H1 (cell line): ENCODE results near the gene LRG1. TPM values are rescaled to one million over a fixed set of nuclear protein-coding genes. Genes with fewer than 3 reads are reported as not detected.

Experiments used
- CTCF ChIA-PET: fragments of 300-600 bp; sonication (Branson Sonifier 250); formaldehyde crosslinking; loops from one replicate; lab custom pipeline; 2021; ENCODE audit not compliant: partially characterized antibody; lab: Charles Lee
- POLR2A ChIA-PET: fragments of 300-600 bp; sonication (Branson Sonifier 250); formaldehyde crosslinking; loops from one replicate; lab custom pipeline; 2021; ENCODE audit warnings: inconsistent platforms; ENCODE audit not compliant: partially characterized antibody; lab: Charles Lee
- DNase-seq, 2 experiments: peaks; one replicate each; pipeline versions ENCODE4 v3.0.0 to v3.0.0-alpha.2; 2010 to 2022; ENCODE audit warnings: low spot score in 2 of 2, low read depth in 1 of 2, mixed read lengths in 1 of 2
- FAIRE-seq: peaks from 2 replicates; lab custom pipeline; 2011; peaks lifted over from hg19 to GRCh38; lab: Jason Lieb, UNC
- H2AFZ ChIP-seq: 2 replicates; pipeline ENCODE4 v1.8.1; 2012; ENCODE audit warnings: low read length, inconsistent platforms
- H2AK5ac ChIP-seq: 2 replicates; pipeline ENCODE4 v1.6.1; 2013; ENCODE audit warnings: low read depth, low read length
- H2BK120ac ChIP-seq: replicated peaks from 2 replicates; pipeline ENCODE3; 2013; ENCODE audit warnings: low read depth, low read length, inconsistent platforms
- H2BK12ac ChIP-seq: 2 replicates; pipeline ENCODE4 v1.6.1; 2013; ENCODE audit warnings: low read depth, low read length
- H2BK15ac ChIP-seq: 2 replicates; pipeline ENCODE4 v1.6.1; 2013; ENCODE audit warnings: low read length
- H2BK20ac ChIP-seq: 2 replicates; pipeline ENCODE4 v1.6.1; 2013; ENCODE audit warnings: low read length
- H2BK5ac ChIP-seq: 2 replicates; pipeline ENCODE4 v1.6.1; 2013; ENCODE audit warnings: low read depth, low read length
- H3K14ac ChIP-seq: 2 replicates; pipeline ENCODE4 v1.6.1; 2013; ENCODE audit warnings: inconsistent platforms; ENCODE audit not compliant: insufficient read length
- H3K18ac ChIP-seq: 2 replicates; pipeline ENCODE4 v1.6.1; 2013; ENCODE audit warnings: low read length; ENCODE audit errors: extremely low read depth
- H3K23ac ChIP-seq: 2 replicates; pipeline ENCODE4 v1.6.1; 2013; ENCODE audit warnings: inconsistent platforms; ENCODE audit not compliant: insufficient read length
- H3K23me2 ChIP-seq: 2 replicates; pipeline ENCODE4 v1.6.1; 2013; ENCODE audit warnings: low read depth, low read length
- H3K27ac ChIP-seq: 2 replicates; pipeline ENCODE4 v1.6.1; 2011; ENCODE audit warnings: low read depth, low read length, inconsistent platforms
- H3K27me3 ChIP-seq, 4 experiments: replicated peaks in 1 of 4; 1 replicate in 1 of 4; 2 replicates in 3 of 4; pipeline versions ENCODE4 v1.6.1 to v1.8.1; 2011 to 2013; ENCODE audit warnings: low read length in 3 of 4, mild to moderate bottlenecking in 3 of 4, inconsistent platforms in 2 of 4, mixed read lengths in 2 of 4, moderate library complexity in 1 of 4; ENCODE audit not compliant: control insufficient read depth in 3 of 4, insufficient read depth in 3 of 4; ENCODE audit errors: extremely low read depth in 1 of 4
- H3K36me3 ChIP-seq, 4 experiments: 2 replicates each; pipeline versions ENCODE4 v1.6.1 to v1.8.1; 2011 to 2013; ENCODE audit warnings: mild to moderate bottlenecking in 4 of 4, low read length in 3 of 4, moderate library complexity in 2 of 4, control low read depth in 1 of 4, inconsistent platforms in 1 of 4; ENCODE audit not compliant: insufficient read depth in 4 of 4, control insufficient read depth in 2 of 4
- H3K4ac ChIP-seq: replicated peaks from 2 replicates; pipeline ENCODE3; 2013; ENCODE audit warnings: low read length, low read depth, mixed read lengths, inconsistent platforms; ENCODE audit not compliant: insufficient read length
- H3K4me1 ChIP-seq, 4 experiments: replicated peaks in 1 of 4; 1 replicate in 1 of 4; 2 replicates in 3 of 4; pipeline versions ENCODE4 v1.6.1 to v1.8.1; 2011 to 2013; ENCODE audit warnings: low read length in 3 of 4, inconsistent platforms in 2 of 4, mixed read lengths in 1 of 4; ENCODE audit not compliant: insufficient read depth in 4 of 4, control insufficient read depth in 3 of 4
- H3K4me2 ChIP-seq, 2 experiments: 2 replicates each; pipeline versions ENCODE4 v1.6.1 to v1.8.1; 2011 to 2013; ENCODE audit warnings: low read depth in 2 of 2, low read length in 2 of 2, control low read depth in 1 of 2, inconsistent platforms in 1 of 2, mild to moderate bottlenecking in 1 of 2; ENCODE audit not compliant: insufficient read depth in 1 of 2
- H3K4me3 ChIP-seq, 4 experiments: fragments of 200-600, 300-600 bp in 1 of 4; sonication (generic), shearing (Covaris generic), sonication (Bioruptor Twin) in 1 of 4; 2 replicates each; pipeline versions ENCODE4 v1.5.1 to v1.8.1; 2011 to 2016; ENCODE audit warnings: low read length in 4 of 4, low read depth in 3 of 4, control low read depth in 2 of 4, inconsistent platforms in 2 of 4, mild to moderate bottlenecking in 2 of 4, mixed read lengths in 1 of 4, moderate library complexity in 1 of 4; ENCODE audit not compliant: insufficient read depth in 2 of 4; ENCODE audit errors: extremely low read depth in 1 of 4
- H3K56ac ChIP-seq: replicated peaks from 2 replicates; pipeline ENCODE3; 2013; ENCODE audit warnings: low read depth, mild to moderate bottlenecking, mixed read lengths, low read length, inconsistent platforms; ENCODE audit not compliant: insufficient read length
- H3K79me1 ChIP-seq: 2 replicates; pipeline ENCODE4 v1.6.1; 2013; ENCODE audit warnings: low read depth, low read length, control low read depth
- H3K79me2 ChIP-seq, 2 experiments: 2 replicates each; pipeline versions ENCODE4 v1.6.1 to v1.8.1; 2012 to 2013; ENCODE audit warnings: low read length in 2 of 2, mild to moderate bottlenecking in 2 of 2, inconsistent platforms in 1 of 2; ENCODE audit not compliant: insufficient read depth in 2 of 2, control insufficient read depth in 1 of 2
- H3K9ac ChIP-seq, 4 experiments: replicated peaks in 1 of 4; 1 replicate in 1 of 4; 2 replicates in 3 of 4; pipeline versions ENCODE4 v1.6.1 to v1.8.1; 2011 to 2013; ENCODE audit warnings: low read depth in 3 of 4, low read length in 3 of 4, control low read depth in 2 of 4, mild to moderate bottlenecking in 2 of 4, moderate library complexity in 2 of 4, inconsistent platforms in 1 of 4; ENCODE audit errors: extremely low read depth in 1 of 4
- H3K9me3 ChIP-seq, 2 experiments: 2 replicates each; pipeline versions ENCODE4 v1.6.1 to v1.8.1; 2012 to 2013; ENCODE audit warnings: mild to moderate bottlenecking in 2 of 2, moderate library complexity in 2 of 2, control low read depth in 1 of 2, inconsistent platforms in 1 of 2, low read depth in 1 of 2, low read length in 1 of 2, mixed read lengths in 1 of 2; ENCODE audit not compliant: insufficient read depth in 2 of 2
- H4K20me1 ChIP-seq, 2 experiments: replicated peaks in 1 of 2; 2 replicates each; pipeline versions ENCODE3 to v1.8.1; 2011 to 2013; ENCODE audit warnings: inconsistent platforms in 2 of 2, low read length in 2 of 2, mild to moderate bottlenecking in 1 of 2; ENCODE audit not compliant: insufficient read depth in 2 of 2, control insufficient read depth in 1 of 2
- H4K5ac ChIP-seq: 2 replicates; pipeline ENCODE4 v1.6.1; 2013; ENCODE audit warnings: low read length, low read depth, mixed read lengths, inconsistent platforms; ENCODE audit not compliant: insufficient read length
- H4K8ac ChIP-seq: 2 replicates; pipeline ENCODE4 v1.8.0; 2013; ENCODE audit warnings: mild to moderate bottlenecking, moderate library complexity, low read length, inconsistent platforms; ENCODE audit not compliant: insufficient read depth; ENCODE audit errors: extremely low read depth
- H4K91ac ChIP-seq: replicated peaks from 2 replicates; pipeline ENCODE3; 2013; ENCODE audit warnings: low read length, mixed read lengths, inconsistent platforms; ENCODE audit not compliant: insufficient read length
- HDAC6 ChIP-seq: IDR thresholded peaks from one replicate; pipeline ENCODE4 v1.7.1; 2012; ENCODE audit warnings: low read depth, mild to moderate bottlenecking, inconsistent platforms, low read length, moderate library complexity
- KDM1A ChIP-seq: fragments of 200-600, 300-600 bp; sonication (generic); IDR thresholded peaks from 2 replicates; pipeline ENCODE4 v1.7.1; 2016; ENCODE audit warnings: mild to moderate bottlenecking, low read length, borderline replicate concordance
- WGBS, 2 experiments: shearing (Covaris generic) in 1 of 2; methylation state at CpG; one replicate each; pipeline versions ENCODE4 v1.1.6 to v1.1.7; 2013 to 2015; ENCODE audit warnings: low lambda C conversion rate in 2 of 2, mixed read lengths in 2 of 2, inconsistent platforms in 1 of 2, low coverage in 1 of 2, missing lambda C conversion rate in 1 of 2; ENCODE audit not compliant: insufficient replicate concordance in 2 of 2, insufficient coverage in 1 of 2, insufficient read length in 1 of 2; ENCODE audit errors: extremely low coverage in 1 of 2, missing lambda C conversion rate in 1 of 2; 5-methylcytosine and 5-hydroxymethylcytosine counted together
- polyA plus RNA-seq, 7 experiments: library from polyadenylated mRNA; depleted of rRNA in 3 of 7; stranded (reverse) in 5 of 7; unstranded in 2 of 7; fragments of >200 nt in 5 of 7; fragments of 200-250 nt in 2 of 7; gene quantifications; 1 replicate in 5 of 7; 2 replicates in 1 of 7; 4 replicates in 1 of 7; pipeline versions ENCODE4 v1.2.1 to v1.2.3, GENCODE V29; 2011 to 2013; ENCODE audit warnings: missing spikeins in 2 of 7, mixed read lengths in 2 of 7
- total RNA-seq: library from RNA; stranded (reverse); fragmentation: NEBNext Ultra II Directional; extraction: Animal tissue kit (Norgen Biotek cat#: 25700); gene quantifications from 2 replicates; pipeline ENCODE4 v1.2.1, GENCODE V29; 2021

Gene LRG1
- total and polyA plus RNA-seq, 2 of the 8 experiments (the other 6 are each of a cell fraction or from before 2014, with no cell fraction given), result 0.48 to 0.79 TPM

- POLR2A ChIA-PET, result interaction anchor here (1.5 kb wide), 1 partner anchor 11 kb away, joined by 6 read pairs; the partner anchor contains the start of gene PLIN4
- WGBS, 2 experiments, result 90% methylated on average over 15 of the region's 15 CpGs; no CpG with 5 or more reads in 1 of the 2 experiments
Observed at GRCh38 chr19:4528843-4529242, 11.0 kb downstream of the LRG1 start.

More at GRCh38 chr19:4528843-4529242, 11.0 kb downstream of the LRG1 start:
- Histone ChIP-seq H3K18ac (no peak overlapping the region), H2BK20ac (no peak overlapping the region), H3K4ac (no peak overlapping the region), H2AK5ac (no peak overlapping the region; the same call in 1 of the 2 replicates), H4K91ac (no peak overlapping the region), H4K5ac (no peak overlapping the region), H2BK12ac (no peak overlapping the region), H3K27ac (no peak overlapping the region), H3K4me3 (no peak overlapping the region), H3K9me3 (no peaks in the 10 kb centered on the region), H3K79me1 (no peaks in the 10 kb centered on the region), H4K8ac (no peak overlapping the region), H3K79me2 (no peaks in the 10 kb centered on the region), H3K23ac (no peak overlapping the region), H3K4me2 (no peak overlapping the region), H4K20me1 (no peaks in the 10 kb centered on the region), H3K27me3 (peaks cover 0 to 6% (median 4%) of the 10 kb centered on the region in 4 experiments; a peak in 4 of 7 replicates), H3K23me2 (no peaks in the 10 kb centered on the region), H3K56ac (no peak overlapping the region), H3K36me3 (no peaks in the 10 kb centered on the region), H2BK5ac (no peak overlapping the region), H3K4me1 (no peaks in the 10 kb centered on the region), H2AFZ (no peak overlapping the region), H2BK120ac (no peak overlapping the region), H2BK15ac (no peak overlapping the region), H3K14ac (no peak overlapping the region), H3K9ac (no peak overlapping the region)
- FAIRE-seq (no peak), DNase-seq (no peak)
- CTCF ChIA-PET, result interaction anchor here (0.6 to 8.4 kb wide), 6 partner anchors 13 to 108 kb away, joined by 3 to 62 read pairs (median 3); partner anchors contain the start of gene PLIN4
- TF ChIP-seq KDM1A, result peak; percentile 45; the same call in 1 of the 2 replicates
- TF ChIP-seq HDAC6, result no peak
